ENCODE results near the gene CANT1. TPM values are rescaled to one million over a fixed set of nuclear protein-coding genes. Genes with fewer than 3 reads are reported as not detected.

CANT1 gene
- total RNA-seq, 1 experiment from 2014 or later = 34.1 TPM

- no peak for ATAC-seq
- POLR2A ChIA-PET = no interaction called here
- Mint-ChIP-seq H3K27me3 (ENCODE audit: low read depth) (no peaks in the 10 kb centered on the region), H3K9me3 (no peaks in the 10 kb centered on the region), H3K4me1 (no peaks in the 10 kb centered on the region), H3K4me3 (no peak overlapping the region), H3K36me3 (no peaks in the 10 kb centered on the region), H3K27ac (no peak overlapping the region)
- DNase-seq (ENCODE audit: low spot score) = no peak
- TF ChIP-seq, protein P1, sequence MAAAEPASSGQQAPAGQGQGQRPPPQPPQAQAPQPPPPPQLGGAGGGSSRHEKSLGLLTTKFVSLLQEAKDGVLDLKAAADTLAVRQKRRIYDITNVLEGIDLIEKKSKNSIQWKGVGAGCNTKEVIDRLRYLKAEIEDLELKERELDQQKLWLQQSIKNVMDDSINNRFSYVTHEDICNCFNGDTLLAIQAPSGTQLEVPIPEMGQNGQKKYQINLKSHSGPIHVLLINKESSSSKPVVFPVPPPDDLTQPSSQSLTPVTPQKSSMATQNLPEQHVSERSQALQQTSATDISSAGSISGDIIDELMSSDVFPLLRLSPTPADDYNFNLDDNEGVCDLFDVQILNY (CRISPR knock-in tag; IDR thresholded peaks at IDR 0.05) = no peak
- TF ChIP-seq ATF1 (CRISPR knock-in tag; IDR thresholded peaks at IDR 0.05) (no peak), ZBTB21 (CRISPR knock-in tag; IDR thresholded peaks at IDR 0.05; ENCODE audit: borderline replicate concordance) (no peak), CBFB (CRISPR knock-in tag; IDR thresholded peaks at IDR 0.05; ENCODE audit: low read depth) (no peak), MAX (CRISPR knock-in tag; IDR thresholded peaks at IDR 0.05) (no peak), SMAD3 (CRISPR knock-in tag; IDR thresholded peaks at IDR 0.05; ENCODE audit: borderline replicate concordance) (no peak), ELF4 (CRISPR knock-in tag; IDR thresholded peaks at IDR 0.05; ENCODE audit: low read depth) (no peak), ATF2 (CRISPR knock-in tag; IDR thresholded peaks at IDR 0.05; ENCODE audit: borderline replicate concordance, low read depth) (no peak), ZNF263 (CRISPR knock-in tag; IDR thresholded peaks at IDR 0.05; ENCODE audit: low read depth) (no peak), ATF3 (CRISPR knock-in tag; conservative IDR thresholded peaks at IDR 0.05) (no peak), ZNF396 (CRISPR knock-in tag; IDR thresholded peaks at IDR 0.05; ENCODE audit: borderline replicate concordance) (no peak)
- TF ChIP-seq, protein P2, sequence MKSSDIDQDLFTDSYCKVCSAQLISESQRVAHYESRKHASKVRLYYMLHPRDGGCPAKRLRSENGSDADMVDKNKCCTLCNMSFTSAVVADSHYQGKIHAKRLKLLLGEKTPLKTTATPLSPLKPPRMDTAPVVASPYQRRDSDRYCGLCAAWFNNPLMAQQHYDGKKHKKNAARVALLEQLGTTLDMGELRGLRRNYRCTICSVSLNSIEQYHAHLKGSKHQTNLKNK (CRISPR knock-in tag; IDR thresholded peaks at IDR 0.05) = no peak
- TF ChIP-seq, protein P3, sequence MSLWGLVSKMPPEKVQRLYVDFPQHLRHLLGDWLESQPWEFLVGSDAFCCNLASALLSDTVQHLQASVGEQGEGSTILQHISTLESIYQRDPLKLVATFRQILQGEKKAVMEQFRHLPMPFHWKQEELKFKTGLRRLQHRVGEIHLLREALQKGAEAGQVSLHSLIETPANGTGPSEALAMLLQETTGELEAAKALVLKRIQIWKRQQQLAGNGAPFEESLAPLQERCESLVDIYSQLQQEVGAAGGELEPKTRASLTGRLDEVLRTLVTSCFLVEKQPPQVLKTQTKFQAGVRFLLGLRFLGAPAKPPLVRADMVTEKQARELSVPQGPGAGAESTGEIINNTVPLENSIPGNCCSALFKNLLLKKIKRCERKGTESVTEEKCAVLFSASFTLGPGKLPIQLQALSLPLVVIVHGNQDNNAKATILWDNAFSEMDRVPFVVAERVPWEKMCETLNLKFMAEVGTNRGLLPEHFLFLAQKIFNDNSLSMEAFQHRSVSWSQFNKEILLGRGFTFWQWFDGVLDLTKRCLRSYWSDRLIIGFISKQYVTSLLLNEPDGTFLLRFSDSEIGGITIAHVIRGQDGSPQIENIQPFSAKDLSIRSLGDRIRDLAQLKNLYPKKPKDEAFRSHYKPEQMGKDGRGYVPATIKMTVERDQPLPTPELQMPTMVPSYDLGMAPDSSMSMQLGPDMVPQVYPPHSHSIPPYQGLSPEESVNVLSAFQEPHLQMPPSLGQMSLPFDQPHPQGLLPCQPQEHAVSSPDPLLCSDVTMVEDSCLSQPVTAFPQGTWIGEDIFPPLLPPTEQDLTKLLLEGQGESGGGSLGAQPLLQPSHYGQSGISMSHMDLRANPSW (CRISPR knock-in tag; conservative IDR thresholded peaks at IDR 0.05; ENCODE audit: low read depth) = no peak
- TF ChIP-seq, protein P4, sequence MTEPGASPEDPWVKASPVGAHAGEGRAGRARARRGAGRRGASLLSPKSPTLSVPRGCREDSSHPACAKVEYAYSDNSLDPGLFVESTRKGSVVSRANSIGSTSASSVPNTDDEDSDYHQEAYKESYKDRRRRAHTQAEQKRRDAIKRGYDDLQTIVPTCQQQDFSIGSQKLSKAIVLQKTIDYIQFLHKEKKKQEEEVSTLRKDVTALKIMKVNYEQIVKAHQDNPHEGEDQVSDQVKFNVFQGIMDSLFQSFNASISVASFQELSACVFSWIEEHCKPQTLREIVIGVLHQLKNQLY (CRISPR knock-in tag; IDR thresholded peaks at IDR 0.05) = no peak
- TF ChIP-seq, protein P5, sequence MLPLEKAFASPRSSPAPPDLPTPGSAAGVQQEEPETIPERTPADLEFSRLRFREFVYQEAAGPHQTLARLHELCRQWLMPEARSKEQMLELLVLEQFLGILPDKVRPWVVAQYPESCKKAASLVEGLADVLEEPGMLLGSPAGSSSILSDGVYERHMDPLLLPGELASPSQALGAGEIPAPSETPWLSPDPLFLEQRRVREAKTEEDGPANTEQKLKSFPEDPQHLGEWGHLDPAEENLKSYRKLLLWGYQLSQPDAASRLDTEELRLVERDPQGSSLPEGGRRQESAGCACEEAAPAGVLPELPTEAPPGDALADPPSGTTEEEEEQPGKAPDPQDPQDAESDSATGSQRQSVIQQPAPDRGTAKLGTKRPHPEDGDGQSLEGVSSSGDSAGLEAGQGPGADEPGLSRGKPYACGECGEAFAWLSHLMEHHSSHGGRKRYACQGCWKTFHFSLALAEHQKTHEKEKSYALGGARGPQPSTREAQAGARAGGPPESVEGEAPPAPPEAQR (CRISPR knock-in tag; IDR thresholded peaks at IDR 0.05) = no peak
- TF ChIP-seq, protein P6, sequence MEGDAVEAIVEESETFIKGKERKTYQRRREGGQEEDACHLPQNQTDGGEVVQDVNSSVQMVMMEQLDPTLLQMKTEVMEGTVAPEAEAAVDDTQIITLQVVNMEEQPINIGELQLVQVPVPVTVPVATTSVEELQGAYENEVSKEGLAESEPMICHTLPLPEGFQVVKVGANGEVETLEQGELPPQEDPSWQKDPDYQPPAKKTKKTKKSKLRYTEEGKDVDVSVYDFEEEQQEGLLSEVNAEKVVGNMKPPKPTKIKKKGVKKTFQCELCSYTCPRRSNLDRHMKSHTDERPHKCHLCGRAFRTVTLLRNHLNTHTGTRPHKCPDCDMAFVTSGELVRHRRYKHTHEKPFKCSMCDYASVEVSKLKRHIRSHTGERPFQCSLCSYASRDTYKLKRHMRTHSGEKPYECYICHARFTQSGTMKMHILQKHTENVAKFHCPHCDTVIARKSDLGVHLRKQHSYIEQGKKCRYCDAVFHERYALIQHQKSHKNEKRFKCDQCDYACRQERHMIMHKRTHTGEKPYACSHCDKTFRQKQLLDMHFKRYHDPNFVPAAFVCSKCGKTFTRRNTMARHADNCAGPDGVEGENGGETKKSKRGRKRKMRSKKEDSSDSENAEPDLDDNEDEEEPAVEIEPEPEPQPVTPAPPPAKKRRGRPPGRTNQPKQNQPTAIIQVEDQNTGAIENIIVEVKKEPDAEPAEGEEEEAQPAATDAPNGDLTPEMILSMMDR (IDR thresholded peaks at IDR 0.05) = no peak
- TF ChIP-seq, protein P7, sequence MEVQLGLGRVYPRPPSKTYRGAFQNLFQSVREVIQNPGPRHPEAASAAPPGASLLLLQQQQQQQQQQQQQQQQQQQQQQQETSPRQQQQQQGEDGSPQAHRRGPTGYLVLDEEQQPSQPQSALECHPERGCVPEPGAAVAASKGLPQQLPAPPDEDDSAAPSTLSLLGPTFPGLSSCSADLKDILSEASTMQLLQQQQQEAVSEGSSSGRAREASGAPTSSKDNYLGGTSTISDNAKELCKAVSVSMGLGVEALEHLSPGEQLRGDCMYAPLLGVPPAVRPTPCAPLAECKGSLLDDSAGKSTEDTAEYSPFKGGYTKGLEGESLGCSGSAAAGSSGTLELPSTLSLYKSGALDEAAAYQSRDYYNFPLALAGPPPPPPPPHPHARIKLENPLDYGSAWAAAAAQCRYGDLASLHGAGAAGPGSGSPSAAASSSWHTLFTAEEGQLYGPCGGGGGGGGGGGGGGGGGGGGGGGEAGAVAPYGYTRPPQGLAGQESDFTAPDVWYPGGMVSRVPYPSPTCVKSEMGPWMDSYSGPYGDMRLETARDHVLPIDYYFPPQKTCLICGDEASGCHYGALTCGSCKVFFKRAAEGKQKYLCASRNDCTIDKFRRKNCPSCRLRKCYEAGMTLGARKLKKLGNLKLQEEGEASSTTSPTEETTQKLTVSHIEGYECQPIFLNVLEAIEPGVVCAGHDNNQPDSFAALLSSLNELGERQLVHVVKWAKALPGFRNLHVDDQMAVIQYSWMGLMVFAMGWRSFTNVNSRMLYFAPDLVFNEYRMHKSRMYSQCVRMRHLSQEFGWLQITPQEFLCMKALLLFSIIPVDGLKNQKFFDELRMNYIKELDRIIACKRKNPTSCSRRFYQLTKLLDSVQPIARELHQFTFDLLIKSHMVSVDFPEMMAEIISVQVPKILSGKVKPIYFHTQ (CRISPR knock-in tag; IDR thresholded peaks at IDR 0.05) = no peak
- CTCF ChIA-PET = interaction anchor here (1.7 kb wide), 1 partner anchor 11 kb away, joined by 6 read pairs; no protein-coding TSS in a partner anchor
These were observed 48.6 kb downstream of the CANT1 start for GRCh38 chr17:78960928-78961327.
